AG04449 (cell line): ENCODE data around the gene MAD1L1.

Experiments
- CTCF ChIA-PET: fragments of 350-600 bp; formaldehyde crosslinking; extraction: SDS; loops from one replicate; lab custom pipeline; 2021; ENCODE audit warnings: antibody characterized with exemption; lab: Yijun Ruan, JAX
- POLR2A ChIA-PET: fragments of 400-600, 350-600 bp; formaldehyde crosslinking; extraction: SDS; loops from one replicate; lab custom pipeline; 2020; ENCODE audit warnings: antibody characterized with exemption, inconsistent platforms; lab: Yijun Ruan, JAX
- DNase-seq: peaks from one replicate; pipeline ENCODE4 v3.0.0-alpha.2; 2010; ENCODE audit warnings: low read depth, low spot score
- H3K4me3 ChIP-seq: 2 replicates; pipeline ENCODE4 v1.5.1; 2011; ENCODE audit warnings: low read depth, mild to moderate bottlenecking, control low read depth, low read length
- CTCF ChIP-seq: IDR thresholded peaks from one replicate; pipeline ENCODE4 v1.5.1; 2011; ENCODE audit warnings: mild to moderate bottlenecking, moderate library complexity, low read length, control low read depth, inconsistent platforms; ENCODE audit not compliant: insufficient read depth; ENCODE audit errors: missing control alignments

MAD1L1 gene

GRCh38 chr7:2098496-2098895, 134.2 kb downstream of the MAD1L1 start:
- no peak for TF ChIP-seq CTCF
- no peak overlapping the region for H3K4me3 ChIP-seq
- ChIA-PET POLR2A (no interaction called here), CTCF (no interaction called here)
- DNase-seq = no peak

GRCh38 chr7:2098056-2098455, 134.7 kb downstream of the MAD1L1 start:
- no peak for DNase-seq
- H3K4me3 ChIP-seq = no peak overlapping the region
- ChIA-PET POLR2A (no interaction called here), CTCF (no interaction called here)
- no peak for TF ChIP-seq CTCF

- ChIA-PET POLR2A (no interaction called here), CTCF (no interaction called here)
- no peak for DNase-seq
Observed at GRCh38 chr7:2097492-2097891, 135.3 kb downstream of the MAD1L1 start.

GRCh38 chr7:2096692-2097387, 135.9 kb downstream of the MAD1L1 start:
- ChIA-PET POLR2A (no interaction called here), CTCF (interaction anchor here (0.6 to 1.4 kb wide), 2 partner anchors 8 to 98 kb away, joined by 3 to 7 read pairs; no protein-coding TSS in a partner anchor)
- DNase-seq = no peak
- no peak for TF ChIP-seq CTCF
- H3K4me3 ChIP-seq = no peak overlapping the region

More at GRCh38 chr7:2097492-2097891, 135.3 kb downstream of the MAD1L1 start:
- H3K4me3 ChIP-seq = no peak overlapping the region
- no peak for TF ChIP-seq CTCF

- no peak for DNase-seq
- CTCF ChIA-PET = interaction anchor here (1.4 kb wide), 1 partner anchor 9 kb away, joined by 7 read pairs; no protein-coding TSS in a partner anchor
- no peak overlapping the region for H3K4me3 ChIP-seq
- POLR2A ChIA-PET = no interaction called here
- no peak for TF ChIP-seq CTCF
Observed at GRCh38 chr7:2095436-2095835, 137.3 kb downstream of the MAD1L1 start.

- POLR2A ChIA-PET = interaction anchor here (1.4 kb wide), 1 partner anchor 12 kb away, joined by 5 read pairs; no protein-coding TSS in a partner anchor
- CTCF ChIA-PET = interaction anchor here (1.0 to 1.7 kb wide), 2 partner anchors 10 to 60 kb away, joined by 3 to 10 read pairs; no protein-coding TSS in a partner anchor
Observed at GRCh38 chr7:2094454-2095045, 138.2 kb downstream of the MAD1L1 start.

More at GRCh38 chr7:2094454-2095045, 138.2 kb downstream of the MAD1L1 start:
- H3K4me3 ChIP-seq = no peak overlapping the region
- no peak for DNase-seq
- no peak for TF ChIP-seq CTCF
